ENCODE data around the gene TMCC1.

- TF ChIP-seq POLR2A (IDR thresholded peaks at IDR 0.05; ENCODE audit: low read depth, low read length) (peak; percentile 52), EZH2 (IDR thresholded peaks at IDR 0.05; ENCODE audit: borderline replicate concordance, low read depth, low read length, severe bottlenecking) (no peak), CTCF (IDR thresholded peaks at IDR 0.05; ENCODE audit: extremely low read depth in 1 of 2, insufficient read depth in 1 of 2, low read depth in 1 of 2, low read length in 2 of 2) (no peak), POLR2AphosphoS5 (IDR thresholded peaks at IDR 0.05; ENCODE audit: insufficient read depth, low read depth, low read length) (no peak), MAX (IDR thresholded peaks at IDR 0.05; ENCODE audit: insufficient read depth, insufficient read length) (no peak), JUN (IDR thresholded peaks at IDR 0.05; ENCODE audit: borderline replicate concordance, insufficient read depth, insufficient read length, low read depth) (no peak), MYC (IDR thresholded peaks at IDR 0.05; ENCODE audit: low read depth, low read length) (no peak)
These were observed 286.0 kb downstream of the TMCC1 start for GRCh38 chr3:129607391-129608068.
